Left lung (tissue), 10 donors: ENCODE measurements around the gene CSRNP3. TPM values are rescaled to one million over a fixed set of nuclear protein-coding genes. Genes with fewer than 3 reads are reported as not detected.
A peak's percentile ranks its signal among the peaks of the same experiment; 100 is the strongest.

Source experiments
- ATAC-seq: fragments of 200-7000 bp; cut with Tn5 transposase; one replicate; pipeline ENCODE4 v1.9.1; 2020; ENCODE audit warnings: moderate library complexity
- DNase-seq, 4 donors: peaks; one replicate each; pipeline ENCODE4 v3.0.0-alpha.2; 2013 to 2020
- H3K27ac ChIP-seq, 2 donors: fragments of 200-600 bp; sonication (generic) in 1 of 2; one replicate each; pipeline versions ENCODE4 v1.5.0 to v1.8.0; 2020 to 2021
- H3K27me3 ChIP-seq, 2 donors: fragments of 200-600 bp; sonication (generic) in 1 of 2; one replicate each; pipeline versions ENCODE4 v1.5.0 to v1.8.0; 2020 to 2021
- H3K36me3 ChIP-seq, 2 donors: fragments of 200-600 bp; sonication (generic) in 1 of 2; one replicate each; pipeline versions ENCODE4 v1.5.0 to v1.8.0; 2020 to 2021
- H3K4me1 ChIP-seq, 2 donors: fragments of 200-600 bp; one replicate each; pipeline ENCODE4 v1.8.0; 2021
- H3K4me3 ChIP-seq, 2 donors: fragments of 200-600 bp; sonication (generic) in 1 of 2; one replicate each; pipeline versions ENCODE4 v1.5.0 to v1.8.0; 2020 to 2021; ENCODE audit warnings: mild to moderate bottlenecking in 1 of 2
- H3K9me3 ChIP-seq, 2 donors: fragments of 200-600 bp; sonication (generic) in 1 of 2; one replicate each; pipeline versions ENCODE4 v1.5.0 to v1.8.0; 2020 to 2021
- CTCF ChIP-seq, 2 donors: fragments of 200-600 bp; sonication (generic) in 1 of 2; IDR thresholded peaks; one replicate each; pipeline versions ENCODE4 v1.5.0 to v1.8.0; 2021; ENCODE audit warnings: antibody characterized with exemption in 2 of 2
- intact Hi-C, 2 donors: fragments of 100-400 bp; cut with DNase I; formaldehyde crosslinking; loops; one replicate each; pipeline versions ENCODE4 v1.11.2 to v1.14.2; 2022
- polyA plus RNA-seq, 6 donors: library from polyadenylated mRNA; unstranded; fragments of 120-200 nt; gene quantifications; one replicate each; pipeline ENCODE4 v1.2.1, GENCODE V29; 2013; ENCODE audit not compliant: insufficient read length in 6 of 6
- total RNA-seq, 2 donors: library from RNA; stranded (reverse); fragmentation: NEBNext Ultra II Directional; extraction: Animal tissue kit (Norgen Biotek cat#: 25700); gene quantifications; one replicate each; pipeline ENCODE4 v1.2.1, GENCODE V29; 2021
- donor health status: DM: no; HTN: yes; CAD: no.
- donor health status: DM: no; HTN: no; CAD: no.

CSRNP3 gene
- total and polyA plus RNA-seq, 8 donors: 1.5 to 11.4 (median 8.3) TPM

- DNase-seq (no peak), ATAC-seq (no peak)
- H3K9me3 ChIP-seq: no peaks in the 10 kb centered on the region
- H3K27me3 ChIP-seq: no peaks in the 10 kb centered on the region
- no peak for TF ChIP-seq CTCF (IDR thresholded peaks at IDR 0.05)
- H3K36me3 ChIP-seq: no peaks in the 10 kb centered on the region
- intact Hi-C loops: no loop called here
- no peaks in the 10 kb centered on the region for H3K4me1 ChIP-seq
- H3K4me3 ChIP-seq: no peak overlapping the region
- no peak overlapping the region for H3K27ac ChIP-seq
Observed at GRCh38 chr2:165513479-165513878, 44.0 kb downstream of the CSRNP3 start.

- Histone ChIP-seq H3K27me3 (no peaks in the 10 kb centered on the region), H3K27ac (no peak overlapping the region), H3K9me3 (no peaks in the 10 kb centered on the region), H3K4me1 (no peaks in the 10 kb centered on the region), H3K4me3 (no peak overlapping the region), H3K36me3 (no peaks in the 10 kb centered on the region)
- DNase-seq (no peak), ATAC-seq (no peak)
- intact Hi-C loops: no loop called here
- TF ChIP-seq CTCF (IDR thresholded peaks at IDR 0.05): no peak
Observed at GRCh38 chr2:165518611-165519010, 49.1 kb downstream of the CSRNP3 start.

GRCh38 chr2:165522719-165523118, 53.2 kb downstream of the CSRNP3 start:
- no peak for ATAC-seq

GRCh38 chr2:165524720-165525119, 55.2 kb downstream of the CSRNP3 start:
- no peak for TF ChIP-seq CTCF (IDR thresholded peaks at IDR 0.05)
- no peaks in the 10 kb centered on the region for H3K9me3 ChIP-seq
- no peaks in the 10 kb centered on the region for H3K4me1 ChIP-seq
- H3K27me3 ChIP-seq: no peaks in the 10 kb centered on the region
- ATAC-seq: no peak
- no peak for DNase-seq
- intact Hi-C loops: no loop called here
- no peaks in the 10 kb centered on the region for H3K36me3 ChIP-seq
- no peak overlapping the region for H3K4me3 ChIP-seq
- no peak overlapping the region for H3K27ac ChIP-seq

More at GRCh38 chr2:165522719-165523118, 53.2 kb downstream of the CSRNP3 start:
- Histone ChIP-seq H3K27ac (no peak overlapping the region), H3K4me1 (no peaks in the 10 kb centered on the region), H3K36me3 (no peaks in the 10 kb centered on the region), H3K4me3 (no peak overlapping the region), H3K9me3 (no peaks in the 10 kb centered on the region), H3K27me3 (no peaks in the 10 kb centered on the region)
- intact Hi-C loops: no loop called here
- no peak for TF ChIP-seq CTCF (IDR thresholded peaks at IDR 0.05)
- no peak for DNase-seq

- no peaks in the 10 kb centered on the region for H3K36me3 ChIP-seq
- ATAC-seq (no peak), DNase-seq (peak in 1 of 4 donors; percentile 40)
Observed at GRCh38 chr2:165528691-165529090, 59.2 kb downstream of the CSRNP3 start.

More at GRCh38 chr2:165528691-165529090, 59.2 kb downstream of the CSRNP3 start:
- no peaks in the 10 kb centered on the region for H3K27me3 ChIP-seq
- TF ChIP-seq CTCF (IDR thresholded peaks at IDR 0.05): no peak
- H3K9me3 ChIP-seq: no peaks in the 10 kb centered on the region
- intact Hi-C loops: no loop called here
- H3K4me1 ChIP-seq: no peaks in the 10 kb centered on the region
- no peak overlapping the region for H3K27ac ChIP-seq
- H3K4me3 ChIP-seq: no peak overlapping the region
